GM12891 (cell line): ENCODE measurements around the gene PARD6B.

Experiments
- POLR2A ChIP-seq: IDR thresholded peaks from 2 replicates; pipeline ENCODE4 v1.6.1; 2011; ENCODE audit warnings: low read depth, low read length, control low read depth
- POLR2AphosphoS5 ChIP-seq: IDR thresholded peaks from 2 replicates; pipeline ENCODE4 v1.6.1; 2011; ENCODE audit warnings: low read depth, low read length, control low read depth
- POU2F2 ChIP-seq: IDR thresholded peaks from 2 replicates; pipeline ENCODE4 v1.6.1; 2011; ENCODE audit warnings: low read depth, mild to moderate bottlenecking, control low read depth, low read length, moderate library complexity
- SPI1 ChIP-seq: IDR thresholded peaks from 2 replicates; pipeline ENCODE4 v1.6.1; 2011; ENCODE audit warnings: low read depth, low read length, control low read depth
- TAF1 ChIP-seq: IDR thresholded peaks from 2 replicates; pipeline ENCODE4 v1.6.1; 2011; ENCODE audit warnings: low read depth, low read length, control low read depth

GRCh38 chr20:50708845-50709635, 22.3 kb upstream of the PARD6B start:
- TF ChIP-seq POLR2A (no peak), TAF1 (no peak), POLR2AphosphoS5 (no peak), POU2F2 (no peak), SPI1 (no peak)
